ENCODE data around the gene NAP1L2.
A peak's percentile ranks its signal among the peaks of the same experiment; 100 is the strongest.
"Not testable (repeated sequence)": the region's sequence is repeated elsewhere in the genome, so short reads cannot be mapped to it uniquely, and the experiment has no call there.

Gene NAP1L2

GRCh38 chrX:73214426-73215094 lies at the start of gene NAP1L2:
TSS of gene NAP1L2 (minus strand) at chrX:73214851. CDS start at chrX:73214492, 359 bp downstream.
- TF ChIP-seq JUND (IDR thresholded peaks at IDR 0.05; ENCODE audit: low read depth): no peak
- in situ Hi-C loops (cut with HindIII; ENCODE audit: low pct_unique_long_range_greater_than_20kb, low sequenced_read_pairs): no loop called here
- DNase-seq (ENCODE audit: low read depth in 1 of 2, low spot score in 1 of 2): peak; percentile 1 to 2

GRCh38 chrX:73262991-73263390 lies 48.3 kb upstream of the NAP1L2 start:
- TF ChIP-seq JUND (IDR thresholded peaks at IDR 0.05; ENCODE audit: low read depth): no peak
- DNase-seq (ENCODE audit: low read depth in 1 of 2, low spot score in 1 of 2): peak in 1 of 2 experiments; percentile 9
- in situ Hi-C loops (cut with HindIII; ENCODE audit: low pct_unique_long_range_greater_than_20kb, low sequenced_read_pairs): no loop called here

GRCh38 chrX:73239242-73239641 lies 24.6 kb upstream of the NAP1L2 start:
- in situ Hi-C loops (cut with HindIII; ENCODE audit: low pct_unique_long_range_greater_than_20kb, low sequenced_read_pairs): no loop called here
- no peak for TF ChIP-seq JUND (IDR thresholded peaks at IDR 0.05; ENCODE audit: low read depth)
- DNase-seq (ENCODE audit: low read depth in 1 of 2, low spot score in 1 of 2): no peak

- in situ Hi-C loops (cut with HindIII; ENCODE audit: low pct_unique_long_range_greater_than_20kb, low sequenced_read_pairs): no loop called here
- TF ChIP-seq JUND (IDR thresholded peaks at IDR 0.05; ENCODE audit: low read depth): no peak
- no peak for DNase-seq (ENCODE audit: low read depth in 1 of 2, low spot score in 1 of 2)
Measured at GRCh38 chrX:73217621-73218020, 3.0 kb upstream of the NAP1L2 start.

GRCh38 chrX:73215246-73215645 lies 595 bp upstream of the NAP1L2 start:
- no peak for DNase-seq (ENCODE audit: low read depth in 1 of 2, low spot score in 1 of 2)
- TF ChIP-seq JUND (IDR thresholded peaks at IDR 0.05; ENCODE audit: low read depth): no peak
- in situ Hi-C loops (cut with HindIII; ENCODE audit: low pct_unique_long_range_greater_than_20kb, low sequenced_read_pairs): no loop called here

- no peak for DNase-seq (ENCODE audit: low read depth in 1 of 2, low spot score in 1 of 2)
- in situ Hi-C loops (cut with HindIII; ENCODE audit: low pct_unique_long_range_greater_than_20kb, low sequenced_read_pairs): no loop called here
- no peak for TF ChIP-seq JUND (IDR thresholded peaks at IDR 0.05; ENCODE audit: low read depth)
Measured at GRCh38 chrX:73213734-73214425, 771 bp downstream of the NAP1L2 start.

GRCh38 chrX:73206366-73206765 lies 8.3 kb downstream of the NAP1L2 start:
- in situ Hi-C loops (cut with HindIII; ENCODE audit: low pct_unique_long_range_greater_than_20kb, low sequenced_read_pairs): no loop called here
- DNase-seq (ENCODE audit: low read depth in 1 of 2, low spot score in 1 of 2): no peak
- no peak for TF ChIP-seq JUND (IDR thresholded peaks at IDR 0.05; ENCODE audit: low read depth)

- no peak for DNase-seq (ENCODE audit: low read depth in 1 of 2, low spot score in 1 of 2)
- TF ChIP-seq JUND (IDR thresholded peaks at IDR 0.05; ENCODE audit: low read depth): no peak
- in situ Hi-C loops (cut with HindIII; ENCODE audit: low pct_unique_long_range_greater_than_20kb, low sequenced_read_pairs): no loop called here
Measured at GRCh38 chrX:73182502-73183114, 32.0 kb downstream of the NAP1L2 start.

- DNase-seq (ENCODE audit: low read depth in 1 of 2, low spot score in 1 of 2); in situ Hi-C loops (cut with HindIII; ENCODE audit: low pct_unique_long_range_greater_than_20kb, low sequenced_read_pairs): not testable (repeated sequence)
Measured at GRCh38 chrX:73168945-73169344, 45.7 kb downstream of the NAP1L2 start.
